ENCODE measurements around the gene CHST11. TPM values are rescaled to one million over a fixed set of nuclear protein-coding genes. Genes with fewer than 3 reads are reported as not detected.

The CHST11 gene
- total and polyA plus RNA-seq, 2 of the 4 experiments (the other 2 are of a cell fraction), result 1.4 to 2.7 TPM

GRCh38 chr12:104809251-104809650, 352.5 kb downstream of the CHST11 start:
- TF ChIP-seq CHD1 (IDR thresholded peaks at IDR 0.05; ENCODE audit: low read depth, low read length) (no peak), ELK1 (IDR thresholded peaks at IDR 0.05; ENCODE audit: borderline replicate concordance, low read depth, low read length) (no peak), SMC3 (IDR thresholded peaks at IDR 0.05; ENCODE audit: low read depth, low read length) (no peak), RFX5 (IDR thresholded peaks at IDR 0.05; ENCODE audit: low read depth, low read length) (no peak), USF2 (IDR thresholded peaks at IDR 0.05; ENCODE audit: low read depth, low read length) (no peak), CTCF (conservative IDR thresholded peaks at IDR 0.05; ENCODE audit: low read depth, low read length) (no peak), CEBPB (IDR thresholded peaks at IDR 0.05; ENCODE audit: low read depth, low read length) (no peak), BHLHE40 (IDR thresholded peaks at IDR 0.05; ENCODE audit: low read depth, low read length) (no peak)
- intact Hi-C loops (cut with micrococcal nuclease), result no loop called here
- H3K9ac ChIP-seq (ENCODE audit: low read depth, low read length), result no peak overlapping the region
- WGBS, 2 experiments (ENCODE audit: extremely low coverage in 2 of 2, insufficient read length in 1 of 2), result no CpG with 5 or more reads among the region's 3 CpGs
- POLR2A ChIA-PET (ENCODE audit: unreplicated experiment), result no interaction called here
- H3K9me3 ChIP-seq (ENCODE audit: control insufficient read depth, insufficient read depth, low read length), result no peaks in the 10 kb centered on the region
- no peak overlapping the region for H2AK9ac ChIP-seq (replicated peaks; ENCODE audit: low read depth, low read length, poor library complexity)
- no peak overlapping the region for H2BK20ac ChIP-seq (ENCODE audit: low read depth, low read length)
- H3K4me3 ChIP-seq (ENCODE audit: insufficient read depth, low read depth, low read length), result no peak overlapping the region
- H3K14ac ChIP-seq (replicated peaks; ENCODE audit: low read depth, low read length), result no peak overlapping the region
- ATAC-seq (ENCODE audit: low read depth), result no peak
- no peak overlapping the region for H4K8ac ChIP-seq (ENCODE audit: low read depth in 2 of 2, low read length in 2 of 2)
- H3K27ac ChIP-seq (ENCODE audit: insufficient read depth, low read length), result no peak overlapping the region
- no peak overlapping the region for H3K18ac ChIP-seq (ENCODE audit: low read depth, low read length)
- no peaks in the 10 kb centered on the region for H3K4me1 ChIP-seq (ENCODE audit: control insufficient read depth, insufficient read depth, low read length)
- H3K23ac ChIP-seq (ENCODE audit: low read depth, low read length), result no peak overlapping the region
- no peaks in the 10 kb centered on the region; the same call in 1 of the 2 replicates for H3K9me1 ChIP-seq (ENCODE audit: insufficient read depth, low read length)
- H3K56ac ChIP-seq (ENCODE audit: extremely low read depth, insufficient read depth, low read length), result no peak overlapping the region
- no peak overlapping the region for H4K5ac ChIP-seq (ENCODE audit: low read depth, low read length)
- CTCF ChIA-PET, result no interaction called here
- dilution Hi-C loops (cut with HindIII; ENCODE audit: low sequenced_read_pairs, unreplicated experiment), result no loop called here
- no peaks in the 10 kb centered on the region for H3K79me1 ChIP-seq (ENCODE audit: low read depth in 1 of 2, low read length in 2 of 2)
- no peak overlapping the region for H3K4me2 ChIP-seq (ENCODE audit: low read depth, low read length)
- H2AK5ac ChIP-seq (ENCODE audit: low read depth, low read length), result no peak overlapping the region
- H4K20me1 ChIP-seq (ENCODE audit: insufficient read depth, low read length), result no peaks in the 10 kb centered on the region
- no peaks in the 10 kb centered on the region for H3K36me3 ChIP-seq (ENCODE audit: control insufficient read depth, insufficient read depth, low read length)
- in situ Hi-C loops (cut with MboI; ENCODE audit: low sequenced_read_pairs), result no loop called here
- H4K91ac ChIP-seq (ENCODE audit: insufficient read depth, low read depth, low read length), result no peak overlapping the region
- no peak overlapping the region for H2BK15ac ChIP-seq (ENCODE audit: low read depth, low read length)
- no peak overlapping the region for H2BK5ac ChIP-seq (ENCODE audit: low read depth, low read length, poor library complexity, severe bottlenecking)
- no peak overlapping the region for H2AFZ ChIP-seq (replicated peaks; ENCODE audit: low read length, poor library complexity)
- no peak for DNase-seq
- H3K4ac ChIP-seq (ENCODE audit: low read depth, low read length), result no peak overlapping the region
- no TSS peak for BruUV-seq (replicated peaks)
- H2BK120ac ChIP-seq (ENCODE audit: low read depth, low read length), result no peak overlapping the region
- no peaks in the 10 kb centered on the region; the same call in 1 of the 2 replicates for H3K27me3 ChIP-seq (ENCODE audit: control insufficient read depth, insufficient read depth, low read length)
